Endothelial cell (in vitro differentiated cells): ENCODE measurements around the gene LYVE1. TPM values are rescaled to one million over a fixed set of nuclear protein-coding genes. Genes with fewer than 3 reads are reported as not detected.

ENCODE experiments used
- DNase-seq: peaks from one replicate; pipeline ENCODE4 v3.0.0; 2021; ENCODE audit warnings: low spot score
- H3K27ac Mint-ChIP-seq: one replicate; pipeline ENCODE4 v1.8.0; 2021; ENCODE audit warnings: mixed read lengths, inconsistent platforms; ENCODE audit not compliant: unreplicated experiment
- H3K27me3 Mint-ChIP-seq: one replicate; pipeline ENCODE4 v1.8.0; 2021; ENCODE audit warnings: mild to moderate bottlenecking, moderate library complexity, mixed read lengths, inconsistent platforms; ENCODE audit not compliant: unreplicated experiment
- H3K36me3 Mint-ChIP-seq: one replicate; pipeline ENCODE4 v1.8.0; 2021; ENCODE audit warnings: mild to moderate bottlenecking, low read depth, mixed read lengths, inconsistent platforms; ENCODE audit not compliant: unreplicated experiment
- H3K4me1 Mint-ChIP-seq: one replicate; pipeline ENCODE4 v1.8.0; 2021; ENCODE audit warnings: mild to moderate bottlenecking, mixed read lengths, inconsistent platforms; ENCODE audit not compliant: unreplicated experiment
- H3K4me3 Mint-ChIP-seq: one replicate; pipeline ENCODE4 v1.8.0; 2021; ENCODE audit warnings: mild to moderate bottlenecking, mixed read lengths, inconsistent platforms; ENCODE audit not compliant: unreplicated experiment
- H3K9me3 Mint-ChIP-seq: one replicate; pipeline ENCODE4 v1.8.0; 2021; ENCODE audit warnings: mixed read lengths, inconsistent platforms; ENCODE audit not compliant: unreplicated experiment
- total RNA-seq: library from RNA; stranded (reverse); fragmentation: NEBNext Ultra II Directional; extraction: Animal tissue kit (Norgen Biotek cat#: 25700); gene quantifications from one replicate; pipeline ENCODE4 v1.2.1, GENCODE V29; 2021; ENCODE audit not compliant: unreplicated experiment
- TF ChIP-seq, protein P1 (sequence below): fragments of 200-600 bp; sonication (generic); IDR thresholded peaks from one replicate; pipeline ENCODE4 v1.5.0; 2021; ENCODE audit warnings: antibody characterized with exemption; ENCODE audit not compliant: unreplicated experiment

Gene LYVE1
- total RNA-seq, 1 donor from 2014 or later = not detected

DNA sequence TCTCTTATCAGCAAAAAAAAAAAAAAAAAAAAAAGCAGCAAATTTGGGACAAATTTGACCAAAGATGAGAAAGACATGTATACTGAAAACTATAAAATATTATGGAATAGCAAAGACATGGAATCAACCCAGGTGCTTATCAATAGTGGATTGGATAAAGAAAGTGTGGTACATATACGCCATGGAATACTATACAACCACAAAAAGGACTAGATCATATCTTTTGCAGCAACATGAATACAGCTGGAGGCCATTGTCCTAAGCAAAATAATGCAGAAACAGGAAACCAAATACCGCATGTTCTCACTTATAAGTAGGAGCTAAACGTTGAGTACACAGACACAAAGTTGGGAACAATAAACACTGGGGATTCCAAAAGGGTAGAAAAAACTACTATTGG is 25.7 kb downstream of the LYVE1 start:
- H3K9me3 Mint-ChIP-seq = peaks cover 4% of the 10 kb centered on the region
- no peak overlapping the region for H3K4me3 Mint-ChIP-seq
- peaks cover 5% of the 10 kb centered on the region for H3K27me3 Mint-ChIP-seq
- no peaks in the 10 kb centered on the region for H3K36me3 Mint-ChIP-seq
- no peak for DNase-seq
- peaks cover 9% of the 10 kb centered on the region for H3K4me1 Mint-ChIP-seq
- TF ChIP-seq, protein P1, sequence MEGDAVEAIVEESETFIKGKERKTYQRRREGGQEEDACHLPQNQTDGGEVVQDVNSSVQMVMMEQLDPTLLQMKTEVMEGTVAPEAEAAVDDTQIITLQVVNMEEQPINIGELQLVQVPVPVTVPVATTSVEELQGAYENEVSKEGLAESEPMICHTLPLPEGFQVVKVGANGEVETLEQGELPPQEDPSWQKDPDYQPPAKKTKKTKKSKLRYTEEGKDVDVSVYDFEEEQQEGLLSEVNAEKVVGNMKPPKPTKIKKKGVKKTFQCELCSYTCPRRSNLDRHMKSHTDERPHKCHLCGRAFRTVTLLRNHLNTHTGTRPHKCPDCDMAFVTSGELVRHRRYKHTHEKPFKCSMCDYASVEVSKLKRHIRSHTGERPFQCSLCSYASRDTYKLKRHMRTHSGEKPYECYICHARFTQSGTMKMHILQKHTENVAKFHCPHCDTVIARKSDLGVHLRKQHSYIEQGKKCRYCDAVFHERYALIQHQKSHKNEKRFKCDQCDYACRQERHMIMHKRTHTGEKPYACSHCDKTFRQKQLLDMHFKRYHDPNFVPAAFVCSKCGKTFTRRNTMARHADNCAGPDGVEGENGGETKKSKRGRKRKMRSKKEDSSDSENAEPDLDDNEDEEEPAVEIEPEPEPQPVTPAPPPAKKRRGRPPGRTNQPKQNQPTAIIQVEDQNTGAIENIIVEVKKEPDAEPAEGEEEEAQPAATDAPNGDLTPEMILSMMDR = no peak
- no peak overlapping the region for H3K27ac Mint-ChIP-seq

DNA sequence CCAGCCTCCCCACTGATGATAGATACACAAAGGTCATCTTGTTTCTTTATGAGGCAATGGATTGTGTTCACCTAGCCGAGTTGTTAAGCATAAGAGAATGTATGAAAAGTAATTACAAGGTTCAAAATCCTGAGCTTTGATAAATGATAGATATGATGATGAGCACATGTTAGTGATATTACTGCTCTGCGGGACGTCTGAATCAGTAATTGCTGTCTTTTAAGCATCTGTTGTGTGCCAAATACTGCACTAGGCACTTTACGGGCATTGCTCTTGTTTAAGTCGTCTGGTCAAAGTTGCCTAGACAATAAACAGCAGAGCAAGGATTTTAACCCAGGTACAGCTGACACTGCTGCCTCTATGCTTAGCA is 26.9 kb downstream of the LYVE1 start:
- H3K9me3 Mint-ChIP-seq = peaks cover 4% of the 10 kb centered on the region
- H3K36me3 Mint-ChIP-seq = no peaks in the 10 kb centered on the region
- H3K4me3 Mint-ChIP-seq = peak overlapping the region; percentile 92
- H3K4me1 Mint-ChIP-seq = peaks cover 9% of the 10 kb centered on the region
- no peak for DNase-seq
- H3K27me3 Mint-ChIP-seq = peaks cover 5% of the 10 kb centered on the region
- peak overlapping the region; percentile 83 for H3K27ac Mint-ChIP-seq
- TF ChIP-seq, protein P1 = no peak

DNA sequence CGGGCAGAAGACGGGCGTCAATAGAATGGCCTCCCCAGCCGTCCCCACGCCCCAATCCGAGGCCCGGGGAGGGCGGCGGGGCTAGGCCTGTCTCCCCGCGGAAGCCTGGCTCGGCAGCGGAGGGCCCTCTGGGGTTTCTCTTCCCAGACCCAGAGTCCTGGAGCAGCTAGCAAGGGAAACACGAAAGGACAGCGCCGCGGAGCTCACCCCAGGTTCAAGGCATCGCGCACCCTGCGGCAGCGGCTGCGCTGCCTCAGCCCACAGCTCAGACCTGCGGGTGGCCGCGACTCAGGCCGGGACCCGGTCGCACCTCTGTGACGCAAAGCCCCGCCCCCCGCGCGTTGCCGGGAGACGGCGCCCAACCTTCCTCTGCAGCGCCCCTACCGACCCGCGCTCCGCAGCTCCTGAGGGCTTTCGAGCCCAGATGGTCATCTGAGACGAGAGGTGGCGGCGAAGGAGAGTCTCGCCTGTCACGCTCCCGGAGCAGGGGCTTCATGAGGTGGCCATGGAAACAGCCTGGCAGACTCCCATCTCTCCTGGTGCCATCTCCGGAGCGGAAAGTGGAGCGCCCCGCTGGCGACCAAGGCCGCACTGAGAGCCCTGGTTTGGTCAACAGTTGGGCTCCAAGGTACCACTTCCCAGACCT is 27.4 kb downstream of the LYVE1 start, which contains the start of gene RNF141:
Gene RNF141, minus strand, starts transcription at position 273 of the 646 bp plus-strand sequence. CDS start 7,029 bp downstream, outside the sequence.
- Mint-ChIP-seq H3K4me3 (peak within 1 kb of the TSS; percentile 92), H3K9me3 (peaks cover 4% of the 10 kb centered on the region), H3K4me1 (peaks cover 12% of the 10 kb centered on the region), H3K36me3 (no peaks in the 10 kb centered on the region), H3K27me3 (peaks cover 5% of the 10 kb centered on the region), H3K27ac (peak within 1 kb of the TSS; percentile 83)
- TF ChIP-seq, protein P1 = peak; percentile 72
- peak; percentile 99 for DNase-seq

DNA sequence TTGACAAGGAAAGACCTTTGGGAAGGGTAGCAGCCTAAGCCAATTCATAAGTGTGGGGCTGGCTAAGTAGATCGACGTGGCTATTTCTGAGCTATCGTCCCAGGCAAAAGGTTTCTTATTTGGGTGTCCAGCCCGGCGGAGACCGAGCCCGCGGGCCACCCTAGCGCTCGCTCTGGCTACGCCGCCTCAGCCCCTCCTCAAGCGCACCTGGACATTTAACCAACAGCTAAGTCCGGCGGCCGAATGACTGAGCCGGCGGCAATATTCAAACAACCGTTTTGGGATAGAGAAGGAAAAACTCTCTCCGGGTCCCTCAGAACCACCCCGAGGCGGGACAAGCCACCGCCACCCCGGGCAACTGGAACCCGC is 27.9 kb downstream of the LYVE1 start:
- Mint-ChIP-seq H3K4me1 (peaks cover 13% of the 10 kb centered on the region), H3K27ac (peak overlapping the region; percentile 42), H3K36me3 (no peaks in the 10 kb centered on the region), H3K9me3 (peaks cover 4% of the 10 kb centered on the region), H3K4me3 (peak overlapping the region; percentile 87), H3K27me3 (peaks cover 5% of the 10 kb centered on the region)
- DNase-seq = peak; percentile 44
- TF ChIP-seq, protein P1 = no peak

DNA sequence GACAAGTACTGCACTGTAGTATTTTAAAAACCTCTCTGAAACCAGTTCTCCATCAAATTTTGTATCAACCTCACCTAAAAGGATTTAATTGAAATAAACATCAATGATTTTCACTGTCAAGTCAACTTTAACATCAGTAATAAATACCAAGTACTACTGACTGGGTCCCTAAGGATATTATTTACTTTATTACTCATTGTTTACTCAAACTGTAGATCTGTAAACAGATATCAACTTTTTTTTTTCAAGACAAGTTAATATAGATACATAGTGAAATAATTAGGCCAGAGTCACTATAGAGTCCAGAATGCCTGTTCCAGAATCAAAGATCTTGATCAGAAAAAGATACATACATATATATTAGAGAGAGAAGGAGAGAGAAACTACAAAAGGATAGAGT is 29.1 kb downstream of the LYVE1 start:
- H3K4me1 Mint-ChIP-seq = peaks cover 13% of the 10 kb centered on the region
- TF ChIP-seq, protein P1 = no peak
- H3K27ac Mint-ChIP-seq = no peak overlapping the region
- DNase-seq = no peak
- no peaks in the 10 kb centered on the region for H3K36me3 Mint-ChIP-seq
- H3K9me3 Mint-ChIP-seq = peaks cover 4% of the 10 kb centered on the region
- H3K27me3 Mint-ChIP-seq = peaks cover 5% of the 10 kb centered on the region
- peak overlapping the region; percentile 87 for H3K4me3 Mint-ChIP-seq
